ENCODE data around the gene GPR63. TPM values are rescaled to one million over a fixed set of nuclear protein-coding genes. Genes with fewer than 3 reads are reported as not detected.
A peak's percentile ranks its signal among the peaks of the same experiment; 100 is the strongest.

The GPR63 gene
- total and polyA plus RNA-seq, 9 of the 15 experiments (the other 6 are each of a cell fraction or from before 2014, with no cell fraction given) = 1.6 to 5.1 (median 3.7) TPM

GRCh38 chr6:96837081-96837971, at the start of gene GPR63 (continued):
- TF ChIP-seq MYC (IDR thresholded peaks at IDR 0.05; ENCODE audit: low read depth, low read length) = 0 out of 2 replicates have a peak, but pooled peaks have one; percentile 21
- no peak for TF ChIP-seq MYC (CRISPR knock-in tag; IDR thresholded peaks at IDR 0.05; ENCODE audit: borderline replicate concordance, low read depth)
- no peak for TF ChIP-seq PHTF2 (CRISPR knock-in tag; IDR thresholded peaks at IDR 0.05)
- 0 out of 2 replicates have a peak, but pooled peaks have one; percentile 10 for TF ChIP-seq XRCC5 (IDR thresholded peaks at IDR 0.05; ENCODE audit: low read depth, low read length)
- peak in 1 of 2 experiments; percentile 23; a peak in 1 of 4 replicates for TF ChIP-seq SRF (CRISPR knock-in tag; IDR thresholded peaks at IDR 0.05)
- no peak for TF ChIP-seq BRD9 (IDR thresholded peaks at IDR 0.05; ENCODE audit: low read depth, partially characterized antibody)
- TF ChIP-seq COPS2 (conservative IDR thresholded peaks at IDR 0.05) = no peak
- TF ChIP-seq NFE2 (IDR thresholded peaks at IDR 0.05; ENCODE audit: low read depth) = peak; percentile 3; the same call in 1 of the 2 replicates
- TF ChIP-seq, protein P1, sequence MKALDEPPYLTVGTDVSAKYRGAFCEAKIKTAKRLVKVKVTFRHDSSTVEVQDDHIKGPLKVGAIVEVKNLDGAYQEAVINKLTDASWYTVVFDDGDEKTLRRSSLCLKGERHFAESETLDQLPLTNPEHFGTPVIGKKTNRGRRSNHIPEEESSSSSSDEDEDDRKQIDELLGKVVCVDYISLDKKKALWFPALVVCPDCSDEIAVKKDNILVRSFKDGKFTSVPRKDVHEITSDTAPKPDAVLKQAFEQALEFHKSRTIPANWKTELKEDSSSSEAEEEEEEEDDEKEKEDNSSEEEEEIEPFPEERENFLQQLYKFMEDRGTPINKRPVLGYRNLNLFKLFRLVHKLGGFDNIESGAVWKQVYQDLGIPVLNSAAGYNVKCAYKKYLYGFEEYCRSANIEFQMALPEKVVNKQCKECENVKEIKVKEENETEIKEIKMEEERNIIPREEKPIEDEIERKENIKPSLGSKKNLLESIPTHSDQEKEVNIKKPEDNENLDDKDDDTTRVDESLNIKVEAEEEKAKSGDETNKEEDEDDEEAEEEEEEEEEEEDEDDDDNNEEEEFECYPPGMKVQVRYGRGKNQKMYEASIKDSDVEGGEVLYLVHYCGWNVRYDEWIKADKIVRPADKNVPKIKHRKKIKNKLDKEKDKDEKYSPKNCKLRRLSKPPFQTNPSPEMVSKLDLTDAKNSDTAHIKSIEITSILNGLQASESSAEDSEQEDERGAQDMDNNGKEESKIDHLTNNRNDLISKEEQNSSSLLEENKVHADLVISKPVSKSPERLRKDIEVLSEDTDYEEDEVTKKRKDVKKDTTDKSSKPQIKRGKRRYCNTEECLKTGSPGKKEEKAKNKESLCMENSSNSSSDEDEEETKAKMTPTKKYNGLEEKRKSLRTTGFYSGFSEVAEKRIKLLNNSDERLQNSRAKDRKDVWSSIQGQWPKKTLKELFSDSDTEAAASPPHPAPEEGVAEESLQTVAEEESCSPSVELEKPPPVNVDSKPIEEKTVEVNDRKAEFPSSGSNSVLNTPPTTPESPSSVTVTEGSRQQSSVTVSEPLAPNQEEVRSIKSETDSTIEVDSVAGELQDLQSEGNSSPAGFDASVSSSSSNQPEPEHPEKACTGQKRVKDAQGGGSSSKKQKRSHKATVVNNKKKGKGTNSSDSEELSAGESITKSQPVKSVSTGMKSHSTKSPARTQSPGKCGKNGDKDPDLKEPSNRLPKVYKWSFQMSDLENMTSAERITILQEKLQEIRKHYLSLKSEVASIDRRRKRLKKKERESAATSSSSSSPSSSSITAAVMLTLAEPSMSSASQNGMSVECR (CRISPR knock-in tag; IDR thresholded peaks at IDR 0.05) = 0 out of 2 replicates have a peak, but pooled peaks have one; percentile 55
- TF ChIP-seq MTA3 (IDR thresholded peaks at IDR 0.05; ENCODE audit: borderline replicate concordance) = 0 out of 2 replicates have a peak, but pooled peaks have one; percentile 42
- 0 out of 2 replicates have a peak, but pooled peaks have one; percentile 15 for TF ChIP-seq CREM (IDR thresholded peaks at IDR 0.05; ENCODE audit: low read depth)
- no peak for TF ChIP-seq GATAD2A (IDR thresholded peaks at IDR 0.05)
- TF ChIP-seq SAFB (IDR thresholded peaks at IDR 0.05; ENCODE audit: borderline replicate concordance, low read depth, low read length) = no peak
- TF ChIP-seq BCLAF1 (IDR thresholded peaks at IDR 0.05; ENCODE audit: borderline replicate concordance in 1 of 2, control insufficient read depth in 1 of 2, low read depth in 2 of 2, low read length in 1 of 2) = no peak
- TF ChIP-seq MECOM (CRISPR knock-in tag; IDR thresholded peaks at IDR 0.05) = peak; percentile 21; the same call in 1 of the 2 replicates
- no peak for TF ChIP-seq THRAP3 (IDR thresholded peaks at IDR 0.05; ENCODE audit: borderline replicate concordance)
- TF ChIP-seq ZBTB17 (CRISPR knock-in tag; IDR thresholded peaks at IDR 0.05) = no peak
- no peak for TF ChIP-seq CBX5 (IDR thresholded peaks at IDR 0.05; ENCODE audit: borderline replicate concordance, low read depth)
- TF ChIP-seq MAX (CRISPR knock-in tag; IDR thresholded peaks at IDR 0.05) = 0 out of 2 replicates have a peak, but pooled peaks have one; percentile 40
- peak; percentile 69 for TF ChIP-seq POLR2B (IDR thresholded peaks at IDR 0.05; ENCODE audit: low read depth, partially characterized antibody)

Data from K562 (cell line).